Spleen (tissue), 7 donors: ENCODE data around the gene PNPLA8.

Experiments
- CTCF ChIP-seq, 11 experiments: fragments of 200-600 bp in 7 of 11; fragments of 450-650 bp in 4 of 11; sonication (generic) in 4 of 11; IDR thresholded peaks in 8 of 11; conservative IDR thresholded peaks in 3 of 11; 1 replicate in 7 of 11; 2 replicates in 4 of 11; pipeline versions ENCODE4 v1.4.0 to v1.8.0; 2016 to 2021; ENCODE audit warnings: antibody characterized with exemption in 11 of 11, inconsistent platforms in 4 of 11, mild to moderate bottlenecking in 1 of 11
- POLR2A ChIP-seq, 3 donors: fragments of 450-650 bp; IDR thresholded peaks; one replicate each; pipeline ENCODE4 v1.5.1; 2017; ENCODE audit warnings: antibody characterized with exemption in 3 of 3, mild to moderate bottlenecking in 1 of 3
- donor health status: DM: no; HTN: no; CAD: no; lungs with moderate emphysema.
- donor health status: DM: no; HTN: no; CAD: no.
- donor health status: DM: no; HTN: no; CAD: no.

- TF ChIP-seq POLR2A (IDR thresholded peaks at IDR 0.05), result no peak
- no peak for TF ChIP-seq CTCF (IDR thresholded peaks at IDR 0.05 in 8 of 11, conservative IDR thresholded peaks at IDR 0.05 in 3 of 11)
Observed at GRCh38 chr7:108533712-108534111, 7.8 kb upstream of the PNPLA8 start.
